Stromal cell of bone marrow (primary cell): Measurements from ENCODE around the gene SH2B3.
A peak's percentile ranks its signal among the peaks of the same experiment; 100 is the strongest.

Experiments used
- DNase-seq: peaks from one replicate; pipeline ENCODE4 v3.0.0-alpha.2; 2012; ENCODE audit warnings: low read depth

The SH2B3 gene

GRCh38 chr12:111409780-111410430, 4.2 kb downstream of the SH2B3 start:
- DNase-seq: peak; percentile 45

- DNase-seq: no peak
Observed at GRCh38 chr12:111410431-111411184, 4.9 kb downstream of the SH2B3 start.

- no peak for DNase-seq
Observed at GRCh38 chr12:111411185-111411764, 5.6 kb downstream of the SH2B3 start.

- no peak for DNase-seq
Observed at GRCh38 chr12:111412007-111412829, 6.5 kb downstream of the SH2B3 start.

- no peak for DNase-seq
Observed at GRCh38 chr12:111412830-111413441, 7.2 kb downstream of the SH2B3 start.

- DNase-seq: no peak
Observed at GRCh38 chr12:111413442-111414086, 7.8 kb downstream of the SH2B3 start.

- no peak for DNase-seq
Observed at GRCh38 chr12:111414711-111415252, 9.1 kb downstream of the SH2B3 start.

- no peak for DNase-seq
Observed at GRCh38 chr12:111417290-111417689, 11.6 kb downstream of the SH2B3 start.

- no peak for DNase-seq
Observed at GRCh38 chr12:111417784-111418593, 12.3 kb downstream of the SH2B3 start.

- no peak for DNase-seq
Observed at GRCh38 chr12:111418594-111418880, 12.8 kb downstream of the SH2B3 start.

GRCh38 chr12:111419784-111420183, 14.1 kb downstream of the SH2B3 start:
- DNase-seq: no peak

GRCh38 chr12:111420494-111420893, 14.8 kb downstream of the SH2B3 start:
- DNase-seq: no peak

GRCh38 chr12:111424189-111424792, 18.6 kb downstream of the SH2B3 start:
- DNase-seq: peak; percentile 41

- DNase-seq: no peak
Observed at GRCh38 chr12:111424793-111425251, 19.1 kb downstream of the SH2B3 start.

GRCh38 chr12:111425655-111426054, 19.9 kb downstream of the SH2B3 start:
- DNase-seq: no peak

- DNase-seq: no peak
Observed at GRCh38 chr12:111426344-111427185, 20.8 kb downstream of the SH2B3 start.

- DNase-seq: no peak
Observed at GRCh38 chr12:111427417-111428074, 21.8 kb downstream of the SH2B3 start.

GRCh38 chr12:111428081-111428727, 22.5 kb downstream of the SH2B3 start:
- DNase-seq: no peak
